Effector CD4-positive, alpha-beta T cell (primary cell): ENCODE data around the gene DYRK1B.
A peak's percentile ranks its signal among the peaks of the same experiment; 100 is the strongest.
"Not testable (repeated sequence)": the region's sequence is repeated elsewhere in the genome, so short reads cannot be mapped to it uniquely, and the experiment has no call there.

ENCODE experiments used
- DNase-seq: peaks from one replicate; pipeline ENCODE4 v3.0.0-alpha.2; 2020
- total RNA-seq: gene quantifications from one replicate; lab custom pipeline; 2026; lab: John Stamatoyannopoulos, UW

Gene DYRK1B
- total RNA-seq = 28.1 reads per million, percentile 55 among the genes with 10 or more reads in this experiment

DNA sequence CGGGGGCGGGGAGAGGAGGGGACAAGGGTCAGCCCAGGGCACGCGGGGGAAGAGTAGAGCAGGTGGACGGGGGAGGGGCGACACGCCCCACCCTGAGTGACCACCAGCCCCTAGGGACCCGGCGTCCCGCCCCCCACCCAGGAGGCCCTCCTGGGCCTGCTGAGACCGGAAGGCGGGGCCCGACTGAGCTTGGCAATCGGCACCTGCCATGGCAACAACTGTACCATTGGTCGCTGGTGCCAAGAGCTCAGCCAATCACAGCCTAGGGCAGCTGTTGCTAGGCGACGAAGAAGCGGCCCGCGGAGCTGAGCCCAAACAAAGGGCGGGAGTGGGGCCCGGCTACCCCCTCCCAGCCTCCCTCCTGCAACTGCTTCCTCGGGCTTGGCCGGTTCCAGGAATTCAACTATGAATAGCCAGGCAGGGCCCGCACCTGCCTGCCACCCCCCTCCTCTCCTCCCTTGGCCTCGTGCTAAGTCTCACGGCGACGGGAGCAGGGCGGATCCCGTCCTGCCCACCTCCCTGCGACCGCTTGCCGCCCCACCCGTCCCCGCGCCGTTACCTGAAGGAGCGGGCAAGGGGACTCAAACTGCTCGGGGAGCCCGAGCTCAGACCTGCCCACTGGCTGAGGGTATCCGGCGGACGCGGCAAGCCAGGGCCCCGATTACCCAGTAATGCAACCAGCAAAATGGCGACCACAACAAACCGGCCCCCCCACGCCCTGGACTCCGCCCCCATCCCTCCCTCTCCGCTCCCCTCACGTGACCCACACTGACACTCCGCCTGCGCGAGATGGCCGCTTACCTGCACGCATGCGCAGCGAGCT is at the start of gene DYRK1B:
Gene DYRK1B (minus strand): TSS at position 699 of the 823 bp plus-strand sequence. CDS start 2,295 bp downstream, outside the sequence.
- DNase-seq = peak; percentile 97

DNA sequence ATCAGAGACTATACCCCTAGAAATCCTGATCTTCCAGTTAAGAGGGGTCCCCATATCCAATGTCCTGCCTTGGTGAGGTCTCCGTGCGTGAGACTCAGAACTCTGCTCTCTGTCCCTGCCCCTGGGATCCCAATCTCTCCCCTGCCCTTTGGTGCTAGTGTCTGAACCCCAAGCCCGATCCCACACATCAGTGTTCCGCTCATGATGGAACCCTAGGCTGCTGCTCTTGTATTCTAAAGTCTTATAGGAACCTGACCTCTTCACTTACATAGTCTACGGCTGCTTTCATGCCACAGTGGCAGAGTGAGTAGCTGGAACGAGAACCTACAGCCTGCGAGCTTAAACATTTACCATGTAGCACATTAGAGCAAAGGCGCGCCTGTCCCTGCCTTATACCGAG is 48.7 kb upstream of the DYRK1B start:
- not testable (repeated sequence) for DNase-seq

DNA sequence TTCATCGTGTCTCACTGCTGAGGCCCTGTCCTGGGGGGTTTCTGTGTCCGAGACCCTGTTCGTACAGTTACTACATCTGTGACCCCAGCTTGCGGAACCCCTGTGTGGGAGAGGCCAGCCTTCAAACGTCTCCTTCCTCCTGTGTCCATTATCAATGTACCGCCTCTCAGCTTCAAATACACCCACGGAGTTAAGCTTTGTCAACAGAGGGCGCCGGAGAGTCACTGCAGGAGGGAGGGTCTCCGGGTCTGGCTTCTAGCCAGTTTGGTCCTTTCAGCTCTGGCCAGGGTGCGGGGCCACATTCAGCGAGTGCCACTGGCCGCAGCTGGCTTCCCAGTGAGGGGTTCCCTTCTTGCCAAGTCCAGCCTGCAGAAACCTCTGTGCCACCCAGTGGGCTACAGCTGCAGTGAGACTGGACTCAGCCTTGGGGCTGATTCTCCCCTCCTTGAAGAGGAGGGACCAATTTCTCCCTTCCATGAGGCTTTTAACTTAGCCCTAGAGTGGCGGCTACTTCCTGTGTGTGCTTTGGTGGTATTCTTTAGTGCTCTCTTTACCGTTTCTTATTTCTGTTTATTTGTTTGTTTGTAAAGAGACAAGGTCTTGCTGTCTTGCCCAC is 47.6 kb upstream of the DYRK1B start:
- DNase-seq = not testable (repeated sequence)

DNA sequence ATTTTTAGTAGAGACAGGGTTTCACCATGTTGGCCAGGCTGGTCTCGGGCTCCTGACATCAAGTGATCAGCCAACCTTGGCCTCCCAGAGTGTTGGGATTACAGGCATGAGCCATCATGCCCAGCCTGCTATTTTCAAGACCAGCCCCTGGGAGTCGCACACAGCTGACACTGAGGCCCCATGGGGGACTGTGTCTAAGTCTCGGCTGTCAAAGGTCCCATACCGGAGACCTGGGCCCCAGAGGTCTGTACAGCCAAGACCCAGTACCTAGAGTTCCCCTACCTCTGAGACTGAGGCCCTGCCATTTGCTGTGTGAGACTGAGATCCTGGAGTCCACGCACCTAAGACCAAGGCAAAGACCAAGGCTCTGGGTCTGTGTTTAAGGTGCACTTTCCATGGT is 46.3 kb upstream of the DYRK1B start:
- not testable (repeated sequence) for DNase-seq

DNA sequence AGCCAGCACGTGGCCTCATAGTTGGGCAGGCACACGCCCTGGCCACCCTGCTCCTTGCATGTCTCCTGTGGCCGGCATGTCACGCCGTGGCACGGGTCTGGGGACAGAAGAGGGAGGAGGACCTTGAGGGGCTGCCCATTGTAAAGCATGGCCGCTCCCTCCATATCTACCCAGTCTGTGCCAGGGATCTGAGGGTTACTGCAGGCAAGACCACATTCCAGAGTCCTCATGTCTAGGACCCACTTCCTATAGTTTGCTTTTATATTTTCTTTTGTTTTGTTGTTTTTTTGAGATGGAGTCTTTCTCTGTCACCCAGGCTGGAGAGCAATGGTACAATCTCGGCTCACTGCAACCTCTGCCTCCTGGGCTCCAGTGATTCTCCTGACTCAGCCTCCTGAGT is 45.8 kb upstream of the DYRK1B start:
- not testable (repeated sequence) for DNase-seq

DNA sequence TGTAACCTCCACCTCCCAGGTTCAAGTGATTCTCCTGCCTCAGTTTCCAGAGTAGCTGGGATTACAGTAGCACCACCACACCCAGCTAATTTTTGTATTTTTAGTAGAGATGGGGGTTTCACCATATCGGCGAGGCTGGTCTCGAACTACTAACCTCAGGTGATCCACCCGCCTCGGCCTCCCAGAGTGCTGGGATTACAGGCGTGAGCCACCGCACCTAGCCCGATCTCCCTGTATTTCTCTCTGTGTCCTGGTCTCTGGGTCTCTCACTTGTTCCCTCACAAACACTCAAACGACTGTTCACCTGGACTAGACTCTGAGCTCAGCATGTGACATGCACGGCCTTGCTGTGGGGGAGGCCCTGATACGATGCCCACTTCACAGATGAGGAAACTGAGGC is 44.9 kb upstream of the DYRK1B start:
- not testable (repeated sequence) for DNase-seq

DNA sequence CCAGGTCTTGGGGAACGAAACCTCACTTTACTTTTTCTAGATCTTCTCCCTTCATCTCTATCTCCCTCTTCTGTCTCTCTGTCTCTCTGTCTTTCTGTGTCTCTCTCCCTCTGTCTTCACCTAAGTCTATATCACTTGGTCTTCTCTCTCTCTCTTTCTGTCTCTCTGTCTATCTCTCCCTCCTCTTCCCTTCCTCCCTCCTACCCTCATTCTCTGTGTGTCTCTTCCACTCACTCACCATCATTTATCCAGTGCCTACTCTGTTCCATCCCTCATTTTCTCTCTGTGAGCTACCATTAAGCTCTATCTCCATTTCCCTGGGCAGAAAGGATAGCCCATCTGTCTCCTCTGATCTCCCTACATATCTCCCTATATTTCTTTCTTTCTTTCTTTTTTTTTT is 44.4 kb upstream of the DYRK1B start:
- DNase-seq = no peak

DNA sequence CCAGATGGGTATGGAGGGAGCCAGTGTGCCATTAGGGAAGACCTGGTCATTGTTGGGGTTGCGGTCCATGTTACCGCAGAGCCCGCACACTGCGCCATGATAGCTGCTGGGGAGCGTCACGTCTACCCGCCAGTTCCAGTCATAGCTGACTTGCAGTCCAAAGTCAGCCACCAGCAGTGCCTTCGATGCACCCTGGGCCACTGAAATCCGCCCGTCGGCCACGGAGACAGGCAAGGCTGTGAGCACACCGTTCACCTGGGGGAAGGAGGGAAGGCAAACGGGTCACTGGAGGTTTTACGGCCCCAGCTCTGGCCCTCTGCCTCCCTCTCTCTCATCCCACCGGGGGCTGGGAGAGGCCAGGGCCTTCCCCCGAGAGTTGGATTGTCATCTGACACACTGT is 44.0 kb upstream of the DYRK1B start:
- DNase-seq = not testable (repeated sequence)

DNA sequence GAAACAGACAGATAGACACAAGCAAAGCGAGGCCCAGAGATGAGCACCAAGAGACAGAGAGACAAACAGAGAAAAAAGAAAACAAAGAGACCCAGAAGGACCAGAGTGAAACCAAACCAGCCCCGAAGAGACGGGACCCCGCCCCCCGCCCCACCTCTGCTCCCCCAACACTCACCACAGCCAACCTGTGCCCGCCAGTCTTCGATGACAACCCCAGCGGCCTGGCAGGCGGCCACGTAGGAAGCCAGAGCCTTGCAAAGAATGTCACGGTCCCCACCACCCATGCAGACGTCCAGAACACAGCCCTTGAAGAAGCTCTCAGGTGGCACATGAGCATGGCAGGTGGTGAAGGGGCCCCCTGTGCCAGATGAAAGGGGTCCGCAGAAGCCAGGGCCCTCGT is 43.5 kb upstream of the DYRK1B start:
- DNase-seq = not testable (repeated sequence)

DNA sequence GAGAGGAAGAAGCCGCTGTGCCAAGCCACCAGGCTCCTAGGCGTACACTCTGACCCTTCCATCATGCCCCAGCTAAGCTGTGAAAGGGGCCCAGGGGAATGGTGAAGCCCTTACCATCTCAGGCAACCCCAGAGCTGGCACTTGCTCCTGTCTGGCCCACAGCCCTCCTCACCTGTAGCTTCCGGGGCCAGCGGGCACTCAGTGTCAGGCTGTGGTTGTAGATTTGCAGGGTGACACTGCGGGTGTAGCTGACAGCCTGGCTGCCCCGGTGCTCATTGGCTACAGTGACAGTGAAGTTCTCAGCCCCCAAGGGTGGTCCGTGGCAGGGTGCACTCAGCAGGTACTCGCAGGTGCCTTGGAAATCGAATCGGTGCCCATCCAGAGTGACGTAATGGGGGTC is 42.5 kb upstream of the DYRK1B start:
- DNase-seq = not testable (repeated sequence)

DNA sequence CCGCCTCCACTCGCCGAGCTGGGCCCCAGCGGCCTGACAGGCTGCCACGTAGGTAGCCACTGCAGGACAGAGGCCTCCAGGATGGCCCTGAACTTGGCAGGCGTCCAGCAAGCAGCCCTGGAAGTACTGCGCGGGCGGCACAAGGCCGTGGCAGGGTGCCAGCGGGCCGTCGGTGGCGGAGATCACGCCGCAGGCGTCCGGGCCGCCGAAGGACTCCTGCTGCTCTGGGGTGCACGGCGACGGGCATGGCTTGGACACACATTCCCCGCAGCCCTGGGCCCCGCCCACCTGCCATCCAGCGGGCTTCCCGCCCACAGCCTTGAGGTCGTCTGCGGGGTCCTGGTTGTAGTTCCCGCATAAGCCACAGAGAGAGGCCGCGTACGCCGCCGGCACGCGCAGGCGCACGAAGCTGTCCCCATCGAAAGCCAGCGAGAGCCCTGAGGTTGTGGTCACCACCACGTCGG is 41.5 kb upstream of the DYRK1B start:
- DNase-seq = not testable (repeated sequence)

DNA sequence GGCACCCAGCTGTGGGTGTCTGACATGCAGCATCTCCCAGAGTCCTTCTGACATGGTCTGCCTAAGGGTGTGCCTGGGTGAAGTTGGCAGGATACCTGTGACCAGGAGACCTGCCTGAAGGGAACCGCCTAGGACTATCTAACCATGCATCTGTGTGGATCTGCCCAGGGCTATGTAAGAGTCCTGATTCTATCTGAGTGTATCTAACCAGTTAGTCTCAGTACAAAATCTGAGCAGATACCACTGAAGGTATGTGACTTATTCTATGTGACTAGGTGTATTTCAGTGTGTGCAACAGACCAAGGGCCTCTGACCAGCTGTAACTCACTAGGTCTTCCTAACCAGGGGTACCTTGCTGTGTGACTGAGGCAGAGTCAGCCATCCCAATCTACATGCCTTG is 40.4 kb upstream of the DYRK1B start:
- no peak for DNase-seq

DNA sequence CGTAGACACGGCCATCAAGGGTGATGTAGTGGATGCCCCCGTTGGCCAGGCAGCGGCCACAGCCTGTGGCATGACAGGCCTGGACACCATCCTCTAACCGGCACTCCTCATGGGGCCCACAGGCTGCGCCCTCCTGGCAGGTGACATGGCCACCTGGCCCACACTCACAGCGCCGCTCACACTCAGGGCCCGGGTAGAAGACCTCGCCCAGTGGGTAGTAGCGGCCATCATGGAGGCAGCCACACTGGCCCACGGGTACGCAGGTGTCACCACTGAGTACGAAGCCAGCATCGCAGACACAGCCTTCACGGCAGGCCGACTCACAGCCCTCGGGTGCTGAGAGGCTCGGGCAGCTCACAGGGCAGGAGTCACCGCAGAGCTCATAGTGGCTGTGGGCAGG is 39.4 kb upstream of the DYRK1B start:
- no peak for DNase-seq

DNA sequence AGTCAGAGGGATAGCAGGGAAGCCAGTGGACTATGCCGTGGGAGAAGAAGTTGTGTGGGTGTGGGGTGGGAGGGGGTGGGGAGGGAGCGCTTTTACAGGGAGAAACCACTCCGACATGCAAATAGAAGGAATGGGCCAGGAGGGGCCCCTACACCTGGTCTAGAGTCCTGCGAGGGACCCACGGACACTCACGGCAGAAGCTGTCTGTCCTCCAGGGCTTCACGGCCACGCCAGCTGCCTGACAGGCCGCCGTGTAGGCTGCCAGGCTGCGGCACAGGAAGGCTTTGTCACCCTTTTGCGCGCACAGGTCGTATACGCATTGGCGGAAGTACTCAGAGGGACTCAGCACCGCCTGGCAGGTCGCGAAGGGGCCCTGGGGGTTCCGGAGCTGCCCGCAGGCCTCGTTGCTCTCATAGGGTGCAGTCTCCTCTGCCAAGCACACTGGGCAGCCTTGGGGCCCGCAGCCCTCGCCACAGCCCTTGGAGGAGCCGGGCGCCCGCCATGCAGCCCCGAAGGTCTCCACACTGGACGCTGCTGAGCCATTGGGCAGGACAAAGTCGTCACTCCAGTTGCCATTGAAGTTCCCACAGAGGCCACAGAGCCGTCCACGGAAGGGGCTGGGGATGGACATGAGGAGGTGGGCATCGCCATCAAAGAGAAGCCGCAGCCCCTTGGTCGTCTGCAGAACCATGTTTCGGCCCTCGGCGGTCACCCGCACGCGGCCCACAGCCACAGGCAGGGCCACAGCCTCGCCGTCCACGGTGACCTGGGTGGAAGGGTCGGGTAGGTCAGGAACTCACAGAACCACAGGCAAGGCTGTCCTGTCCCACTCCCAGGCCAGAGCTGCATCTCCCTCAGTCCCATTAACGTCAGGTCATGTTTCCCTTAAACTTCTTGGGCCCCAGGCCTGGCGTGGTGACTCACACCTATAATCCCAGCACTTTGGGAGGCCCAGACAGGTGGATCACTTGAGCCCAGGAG is 38.2 kb upstream of the DYRK1B start:
- no peak for DNase-seq

DNA sequence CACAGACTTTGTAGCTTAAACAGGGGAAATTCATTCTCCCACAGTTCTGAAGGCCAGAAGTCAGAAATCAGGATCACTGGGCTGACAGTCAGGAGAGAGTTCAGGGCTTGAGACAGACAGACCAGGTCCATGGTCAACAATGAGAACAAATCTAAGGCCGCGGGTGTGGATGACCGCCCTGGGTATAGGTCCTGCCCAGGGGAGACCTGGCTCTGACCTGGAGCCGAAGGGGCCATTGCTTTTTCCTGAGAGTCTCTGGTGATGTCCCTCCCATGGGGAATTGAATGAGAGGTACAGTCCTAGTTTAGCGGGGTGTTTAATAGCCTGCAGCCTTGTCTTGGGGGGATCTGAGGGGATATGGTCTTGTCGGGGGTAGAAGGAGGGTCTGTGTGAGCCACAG is 37.4 kb upstream of the DYRK1B start:
- no peak for DNase-seq

DNA sequence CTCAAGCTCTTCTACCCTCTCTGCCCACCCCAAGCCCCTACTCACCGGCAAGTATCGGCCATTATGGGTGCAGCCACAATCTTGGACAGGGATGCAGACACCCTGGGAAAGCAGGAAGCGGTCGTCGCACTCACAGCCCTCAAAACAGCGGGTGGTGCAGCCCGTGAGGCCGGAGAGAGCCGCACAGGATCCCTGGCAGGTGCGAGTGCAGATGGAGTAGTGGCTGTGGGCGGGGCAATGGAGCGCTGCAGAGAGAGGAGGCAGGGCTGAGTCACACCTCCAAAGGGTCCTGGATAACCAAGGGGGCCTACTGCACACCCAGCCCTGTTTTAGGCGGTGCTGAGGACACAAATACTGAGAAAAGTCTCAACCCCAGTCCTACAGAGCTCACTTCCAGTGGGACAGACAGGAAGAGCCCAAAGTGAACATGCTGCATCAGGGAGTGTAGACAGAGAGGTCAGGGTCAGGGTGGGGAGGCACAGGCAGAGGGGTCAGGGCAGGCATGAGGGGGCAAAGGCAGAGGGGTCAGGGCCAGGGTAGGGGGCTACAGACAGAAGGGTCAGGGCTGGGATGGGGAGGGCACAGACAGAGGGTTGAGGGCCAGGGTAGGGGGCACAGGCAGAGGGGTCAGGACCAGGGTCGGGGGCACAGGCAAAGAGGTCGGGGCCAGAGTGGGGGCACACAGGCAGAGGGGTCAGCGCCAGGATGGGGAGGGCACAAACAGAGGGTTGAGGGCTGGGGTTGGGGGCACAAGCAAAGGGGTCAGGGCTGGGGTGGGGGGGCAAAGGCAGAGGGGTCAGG is 36.4 kb upstream of the DYRK1B start:
- no peak for DNase-seq

DNA sequence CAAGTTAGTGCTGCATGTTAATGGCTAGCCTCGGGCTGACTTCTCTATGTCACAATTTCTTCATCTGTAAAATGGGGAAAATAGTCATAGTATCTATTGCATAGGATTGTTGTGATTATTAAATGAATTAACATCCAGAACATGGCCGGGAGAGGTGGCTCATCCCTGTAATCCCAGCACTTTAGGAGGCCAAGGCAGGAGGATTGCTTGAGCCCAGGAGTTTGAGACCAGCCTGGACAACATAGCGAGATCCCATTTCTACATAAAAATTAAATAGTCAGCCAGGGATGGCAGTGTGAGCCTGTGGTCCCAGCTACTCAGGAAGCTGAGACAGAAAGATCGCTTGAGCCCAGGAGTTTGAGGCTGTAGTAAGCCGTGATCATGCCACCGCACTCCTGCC is 34.0 kb upstream of the DYRK1B start:
- no peak for DNase-seq

DNA sequence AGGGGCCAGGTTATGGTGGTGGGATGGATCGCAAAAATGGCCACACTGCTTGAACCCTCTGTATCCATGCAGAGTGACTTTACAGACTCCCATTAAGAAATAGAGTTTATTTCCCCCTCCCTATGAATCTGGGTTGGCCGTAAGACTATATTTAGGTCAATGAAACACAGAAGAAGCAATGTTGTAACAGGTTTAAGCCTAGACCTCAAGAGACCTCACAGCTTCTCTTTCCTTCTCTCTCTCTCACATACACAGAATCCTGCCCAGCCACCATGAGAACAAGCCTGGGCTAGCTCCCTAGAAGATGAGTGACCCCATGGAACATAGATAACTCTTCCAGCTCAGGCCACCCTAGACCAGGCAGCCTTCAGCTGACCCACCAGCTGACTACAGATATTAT is 33.2 kb upstream of the DYRK1B start:
- no peak for DNase-seq

DNA sequence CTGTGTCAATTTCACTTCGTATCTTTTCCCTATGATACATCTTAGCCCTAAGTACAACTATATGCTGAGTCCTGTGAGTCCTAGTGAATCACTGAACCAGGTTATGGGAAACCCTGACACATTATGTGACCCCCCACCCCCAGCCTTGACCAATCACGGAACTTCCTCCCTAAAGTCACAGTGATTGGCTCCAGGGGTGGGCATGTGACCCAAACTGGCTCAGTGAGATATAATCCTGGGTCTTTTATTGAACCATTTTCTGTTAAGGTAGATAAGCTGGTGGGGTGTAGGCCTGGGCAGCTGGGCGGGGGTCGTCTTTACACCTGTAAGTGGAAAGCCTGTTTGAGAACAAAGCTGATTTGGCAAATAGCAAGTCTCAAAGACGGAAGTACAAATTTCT is 32.0 kb upstream of the DYRK1B start:
- no peak for DNase-seq

DNA sequence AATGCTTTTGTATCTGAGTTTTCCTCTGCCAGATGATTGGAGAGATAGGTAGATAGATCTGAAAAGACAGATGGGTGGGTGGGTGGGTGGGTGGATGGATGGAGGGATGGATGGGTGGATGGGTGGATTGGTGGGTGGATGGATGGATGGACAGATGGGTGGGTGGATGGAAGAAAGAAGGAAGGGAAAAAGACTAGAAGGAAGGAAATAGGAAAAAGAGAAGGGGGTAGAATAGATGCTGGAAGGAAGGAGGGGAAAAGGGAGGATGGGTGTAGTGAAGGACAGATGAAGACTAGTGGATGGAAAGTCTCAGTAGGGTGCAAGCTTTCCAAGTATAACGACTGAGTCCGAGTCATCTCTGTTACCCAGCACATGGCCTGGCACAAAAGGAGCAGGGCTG is 31.2 kb upstream of the DYRK1B start:
- DNase-seq = no peak

DNA sequence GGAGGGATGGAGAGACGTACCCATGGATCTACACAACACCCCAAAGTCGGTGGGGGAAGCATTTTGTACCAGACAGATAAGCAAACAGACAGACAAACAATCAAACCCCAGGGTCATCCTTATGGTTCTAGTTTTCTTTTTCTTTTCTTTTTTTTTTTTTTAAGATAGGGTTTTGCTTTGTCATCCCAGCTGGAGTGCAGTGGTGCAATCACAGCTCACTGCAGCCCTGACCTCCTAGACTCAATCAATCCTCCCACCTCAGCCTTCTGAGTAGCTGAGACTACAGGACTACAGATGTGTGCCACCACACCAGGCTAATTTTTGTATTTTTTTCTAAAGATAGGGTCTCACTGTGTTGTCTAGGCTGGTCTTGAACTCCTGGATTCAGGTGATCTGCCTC is 30.2 kb upstream of the DYRK1B start:
- DNase-seq = no peak

DNA sequence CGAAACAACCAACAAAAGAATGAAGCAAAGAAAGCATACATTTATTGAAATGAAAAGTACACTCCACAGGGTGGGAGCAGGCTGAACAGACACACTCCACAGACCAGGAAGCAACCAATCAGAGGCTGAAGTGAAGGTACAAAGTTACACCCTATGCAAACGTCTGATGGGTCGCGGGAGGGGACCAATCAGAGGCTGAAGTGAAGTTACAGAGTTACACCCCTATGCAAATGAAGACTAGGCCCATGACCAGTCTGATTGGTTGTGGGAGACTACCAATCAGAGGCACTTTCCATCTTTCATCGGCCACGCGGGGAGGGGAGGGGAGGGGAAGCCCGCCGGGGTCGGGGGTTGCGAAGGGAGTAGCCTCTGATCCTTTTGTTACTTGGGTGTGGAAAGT is 24.6 kb upstream of the DYRK1B start:
- DNase-seq = no peak
